ENCODE measurements around the gene RNF207. TPM values are rescaled to one million over a fixed set of nuclear protein-coding genes. Genes with fewer than 3 reads are reported as not detected.

Gene RNF207
- total RNA-seq, 4 donors from 2014 or later, result 3.6 to 8.4 (median 5.9) TPM

GRCh38 chr1:6163973-6164617 is 41.8 kb upstream of the RNF207 start:
- TF ChIP-seq, protein P1, sequence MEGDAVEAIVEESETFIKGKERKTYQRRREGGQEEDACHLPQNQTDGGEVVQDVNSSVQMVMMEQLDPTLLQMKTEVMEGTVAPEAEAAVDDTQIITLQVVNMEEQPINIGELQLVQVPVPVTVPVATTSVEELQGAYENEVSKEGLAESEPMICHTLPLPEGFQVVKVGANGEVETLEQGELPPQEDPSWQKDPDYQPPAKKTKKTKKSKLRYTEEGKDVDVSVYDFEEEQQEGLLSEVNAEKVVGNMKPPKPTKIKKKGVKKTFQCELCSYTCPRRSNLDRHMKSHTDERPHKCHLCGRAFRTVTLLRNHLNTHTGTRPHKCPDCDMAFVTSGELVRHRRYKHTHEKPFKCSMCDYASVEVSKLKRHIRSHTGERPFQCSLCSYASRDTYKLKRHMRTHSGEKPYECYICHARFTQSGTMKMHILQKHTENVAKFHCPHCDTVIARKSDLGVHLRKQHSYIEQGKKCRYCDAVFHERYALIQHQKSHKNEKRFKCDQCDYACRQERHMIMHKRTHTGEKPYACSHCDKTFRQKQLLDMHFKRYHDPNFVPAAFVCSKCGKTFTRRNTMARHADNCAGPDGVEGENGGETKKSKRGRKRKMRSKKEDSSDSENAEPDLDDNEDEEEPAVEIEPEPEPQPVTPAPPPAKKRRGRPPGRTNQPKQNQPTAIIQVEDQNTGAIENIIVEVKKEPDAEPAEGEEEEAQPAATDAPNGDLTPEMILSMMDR (IDR thresholded peaks at IDR 0.05; ENCODE audit: low read depth), result no peak

GRCh38 chr1:6165027-6165426 is 40.9 kb upstream of the RNF207 start:
- TF ChIP-seq, protein P1 (IDR thresholded peaks at IDR 0.05; ENCODE audit: low read depth), result no peak

DNA sequence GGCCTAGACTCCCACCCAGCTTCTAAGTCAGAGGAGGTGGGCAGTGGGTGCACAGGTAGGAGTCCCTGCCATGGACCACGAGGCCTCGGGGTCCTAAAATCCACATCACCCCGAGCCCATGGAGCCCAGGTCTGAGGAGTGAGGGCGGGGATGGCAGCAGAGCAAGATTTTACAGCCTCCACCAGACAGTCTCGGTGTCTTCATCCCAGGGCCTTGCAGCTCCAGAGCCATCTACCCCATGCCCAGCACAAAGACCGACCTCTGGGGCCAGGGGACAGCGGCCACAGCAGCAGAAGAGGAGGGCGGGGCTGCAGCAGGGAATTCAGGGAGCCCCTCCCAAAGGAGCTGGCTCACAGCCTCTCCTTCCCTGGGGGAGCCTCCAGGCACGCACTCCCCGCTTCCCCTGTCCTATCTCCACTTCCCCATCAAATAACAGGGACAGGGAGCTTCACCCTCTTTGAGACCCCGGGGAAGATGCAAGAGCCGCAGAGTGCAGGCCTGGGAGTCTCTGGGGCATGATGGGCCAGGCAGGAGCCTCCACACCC is 40.4 kb upstream of the RNF207 start:
- TF ChIP-seq, protein P1 (IDR thresholded peaks at IDR 0.05; ENCODE audit: low read depth), result no peak

- TF ChIP-seq, protein P1 (IDR thresholded peaks at IDR 0.05; ENCODE audit: low read depth), result no peak
Observed at GRCh38 chr1:6166221-6166620, 39.7 kb upstream of the RNF207 start.

DNA sequence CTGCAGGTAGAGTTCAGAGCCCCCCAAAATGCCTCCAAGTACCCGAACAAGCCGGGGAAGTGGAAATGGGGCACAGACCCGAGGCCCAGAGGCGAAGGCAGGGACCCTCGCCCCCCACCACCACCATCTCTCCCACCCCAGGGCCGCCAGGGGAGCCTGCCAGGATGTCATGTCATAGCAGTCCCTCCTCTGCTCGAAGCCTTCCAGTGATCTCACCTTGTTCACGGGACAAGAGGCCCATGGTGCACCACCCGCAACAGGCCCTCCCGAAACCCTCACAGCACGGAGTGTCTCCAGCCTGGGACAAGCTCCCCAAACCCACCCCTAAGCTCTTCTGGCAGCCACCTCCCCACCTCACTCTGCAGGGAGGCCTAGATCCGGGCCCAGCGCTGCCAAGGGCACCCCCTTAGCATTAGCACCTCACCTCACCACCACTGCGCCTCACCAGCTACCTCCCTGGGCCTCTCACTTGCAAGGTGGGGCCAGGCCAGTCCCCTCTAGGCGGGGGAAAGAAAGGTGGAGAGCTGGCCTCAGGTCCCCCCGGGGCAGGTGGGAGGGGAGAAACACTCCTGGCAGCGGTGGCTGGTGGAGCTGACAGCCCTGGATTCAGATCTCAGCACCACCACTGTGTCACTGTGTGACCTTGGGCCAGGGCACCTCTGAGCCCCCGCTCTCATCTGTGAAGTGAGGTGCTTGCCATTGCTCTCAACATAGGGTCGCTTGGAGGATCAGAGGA is 39.1 kb upstream of the RNF207 start:
- TF ChIP-seq, protein P1 (IDR thresholded peaks at IDR 0.05; ENCODE audit: low read depth), result no peak

- TF ChIP-seq, protein P1 (IDR thresholded peaks at IDR 0.05; ENCODE audit: low read depth), result no peak
Observed at GRCh38 chr1:6167391-6168303, 38.3 kb upstream of the RNF207 start.
